SK-N-SH treated with all-trans-retinoic acid at 6 μM for 48 hours (cell line): ENCODE data around the gene ARHGAP30.
"Not testable (repeated sequence)": the region's sequence is repeated elsewhere in the genome, so short reads cannot be mapped to it uniquely, and the experiment has no call there.

ENCODE experiments used
- ATAC-seq: fragments of 200-7000 bp; cut with Tn5 transposase; 3 replicates; pipeline ENCODE4 v1.9.1; 2020; ENCODE audit warnings: mild to moderate bottlenecking, moderate library complexity
- ARNTL ChIP-seq: fragments of 450-650 bp; formaldehyde crosslinking; IDR thresholded peaks from 2 replicates; pipeline ENCODE4 v1.5.0; 2020; ENCODE audit warnings: low read depth, mild to moderate bottlenecking, moderate library complexity, borderline replicate concordance
- BACH2 ChIP-seq: fragments of 250-450 bp; sonication (Bioruptor Pico); IDR thresholded peaks from 2 replicates; pipeline ENCODE4 v1.9.0; 2021; ENCODE audit warnings: mild to moderate bottlenecking, borderline replicate concordance
- CREB5 ChIP-seq: fragments of 250-450 bp; sonication (Bioruptor Pico); IDR thresholded peaks from 2 replicates; pipeline ENCODE4 v1.5.1; 2020; ENCODE audit warnings: low read depth, mild to moderate bottlenecking, moderate library complexity
- CSRNP3 ChIP-seq: fragments of 250-450 bp; sonication (Bioruptor Pico); IDR thresholded peaks from 2 replicates; pipeline ENCODE4 v1.5.1; 2021; ENCODE audit warnings: mild to moderate bottlenecking, moderate library complexity
- ESRRG ChIP-seq: fragments of 250-450 bp; sonication (Bioruptor Pico); IDR thresholded peaks from 2 replicates; pipeline ENCODE4 v1.6.1; 2021; ENCODE audit warnings: mild to moderate bottlenecking
- ISL1 ChIP-seq: fragments of 250-450 bp; sonication (Bioruptor Pico); IDR thresholded peaks from 2 replicates; pipeline ENCODE4 v2.1.2; 2022; ENCODE audit warnings: mild to moderate bottlenecking, moderate library complexity
- OSR1 ChIP-seq: fragments of 250-450 bp; sonication (Bioruptor Pico); IDR thresholded peaks from 2 replicates; pipeline ENCODE4 v1.8.0; 2022; ENCODE audit warnings: moderate library complexity, mild to moderate bottlenecking, inconsistent platforms
- POU6F1 ChIP-seq: fragments of 250-450 bp; sonication (Bioruptor Pico); IDR thresholded peaks from 2 replicates; pipeline ENCODE4 v1.8.0; 2021; ENCODE audit warnings: low read depth, mild to moderate bottlenecking, moderate library complexity, borderline replicate concordance
- PPARA ChIP-seq: fragments of 250-450 bp; sonication (Bioruptor Pico); IDR thresholded peaks from 2 replicates; pipeline ENCODE4 v1.5.0; 2020; ENCODE audit warnings: mild to moderate bottlenecking, borderline replicate concordance
- RARB ChIP-seq: fragments of 250-450 bp; sonication (Bioruptor Pico); IDR thresholded peaks from 2 replicates; pipeline ENCODE4 v1.8.0; 2021; ENCODE audit warnings: mild to moderate bottlenecking, moderate library complexity
- SNAI2 ChIP-seq: fragments of 250-450 bp; sonication (Bioruptor Pico); IDR thresholded peaks from 2 replicates; pipeline ENCODE4 v1.5.0; 2020; ENCODE audit warnings: mild to moderate bottlenecking, moderate library complexity
- TCF4 ChIP-seq: fragments of 250-450 bp; sonication (Bioruptor Pico); IDR thresholded peaks from 2 replicates; pipeline ENCODE4 v1.8.0; 2021; ENCODE audit warnings: mild to moderate bottlenecking, moderate library complexity, borderline replicate concordance
- TOX ChIP-seq: fragments of 250-450 bp; sonication (Bioruptor Pico); IDR thresholded peaks from 2 replicates; pipeline ENCODE4 v1.8.0; 2021; ENCODE audit warnings: mild to moderate bottlenecking, moderate library complexity, borderline replicate concordance
- ZC3H10 ChIP-seq: fragments of 250-450 bp; sonication (Bioruptor Pico); IDR thresholded peaks from 2 replicates; pipeline ENCODE4 v1.5.1; 2021; ENCODE audit warnings: mild to moderate bottlenecking, moderate library complexity
- ZFP3 ChIP-seq: fragments of 250-450 bp; sonication (Bioruptor Pico); IDR thresholded peaks from 2 replicates; pipeline ENCODE4 v1.5.0; 2020; ENCODE audit warnings: mild to moderate bottlenecking, moderate library complexity
- ZFP30 ChIP-seq: fragments of 450-650 bp; formaldehyde crosslinking; IDR thresholded peaks from 2 replicates; pipeline ENCODE4 v1.5.0; 2022; ENCODE audit warnings: mild to moderate bottlenecking, moderate library complexity
- ZNF70 ChIP-seq: fragments of 450-650 bp; formaldehyde crosslinking; IDR thresholded peaks from 2 replicates; pipeline ENCODE4 v1.5.0; 2020; ENCODE audit warnings: mild to moderate bottlenecking, moderate library complexity
- ZNF8 ChIP-seq: fragments of 450-650 bp; formaldehyde crosslinking; IDR thresholded peaks from 2 replicates; pipeline ENCODE4 v1.5.0; 2020; ENCODE audit warnings: mild to moderate bottlenecking, moderate library complexity
- TF ChIP-seq, protein P1 (sequence below): fragments of 250-450 bp; sonication (Bioruptor Pico); IDR thresholded peaks from 2 replicates; pipeline ENCODE4 v1.8.0; 2020; ENCODE audit warnings: mild to moderate bottlenecking, moderate library complexity, borderline replicate concordance

Gene ARHGAP30

GRCh38 chr1:161016683-161017082 lies 53.0 kb downstream of the ARHGAP30 start:
- TF ChIP-seq ZFP3: peak; percentile 48; the same call in 1 of the 2 replicates
- ATAC-seq: not testable (repeated sequence)

DNA sequence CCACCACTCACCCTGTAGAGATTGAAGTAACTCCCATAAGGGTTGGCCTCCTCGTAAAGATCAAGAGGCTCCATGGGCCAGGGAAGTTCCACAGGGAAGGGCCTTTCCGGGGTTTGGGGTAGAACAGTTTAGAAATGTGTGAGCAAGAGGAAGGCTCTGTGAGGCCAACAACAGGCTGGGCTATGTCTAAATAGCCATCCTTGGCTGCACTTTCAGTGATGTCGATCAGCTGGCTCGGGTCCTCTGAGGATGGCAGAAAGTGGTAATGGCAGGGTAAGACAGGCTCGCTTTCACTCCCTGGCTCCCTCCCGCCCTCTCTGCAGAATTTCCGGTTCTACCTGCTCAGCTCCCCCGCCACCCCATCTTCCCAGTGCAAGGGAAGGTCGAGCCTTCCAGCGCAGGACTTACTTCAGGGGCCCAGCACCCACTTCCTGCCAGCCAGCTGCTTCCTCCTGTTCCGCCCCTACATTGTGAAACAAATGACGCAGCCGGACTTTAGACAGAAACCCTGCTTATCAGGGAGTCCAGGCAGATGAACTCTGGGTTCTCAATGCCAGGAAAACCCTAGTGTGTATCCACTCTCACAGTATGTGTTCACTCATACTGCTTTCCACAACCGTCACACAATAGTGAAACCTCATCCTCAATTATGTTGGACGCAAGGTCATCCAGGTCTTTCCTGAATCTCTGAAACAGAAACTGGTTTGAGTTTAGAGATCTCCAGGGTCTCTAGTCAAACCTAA lies 56.0 kb downstream of the ARHGAP30 start:
- no peak for TF ChIP-seq TCF4 (CRISPR knock-in tag)
- no peak for TF ChIP-seq BACH2 (CRISPR knock-in tag)
- no peak for TF ChIP-seq POU6F1 (CRISPR knock-in tag)
- no peak for TF ChIP-seq TOX (CRISPR knock-in tag)
- TF ChIP-seq ZNF8 (CRISPR knock-in tag): no peak
- no peak for TF ChIP-seq SNAI2 (CRISPR knock-in tag)
- TF ChIP-seq ISL1: no peak
- no peak for TF ChIP-seq ESRRG (CRISPR knock-in tag)
- TF ChIP-seq ARNTL (CRISPR knock-in tag): no peak
- no peak for TF ChIP-seq CREB5 (CRISPR knock-in tag)
- no peak for TF ChIP-seq ZFP30 (CRISPR knock-in tag)
- TF ChIP-seq, protein P1, sequence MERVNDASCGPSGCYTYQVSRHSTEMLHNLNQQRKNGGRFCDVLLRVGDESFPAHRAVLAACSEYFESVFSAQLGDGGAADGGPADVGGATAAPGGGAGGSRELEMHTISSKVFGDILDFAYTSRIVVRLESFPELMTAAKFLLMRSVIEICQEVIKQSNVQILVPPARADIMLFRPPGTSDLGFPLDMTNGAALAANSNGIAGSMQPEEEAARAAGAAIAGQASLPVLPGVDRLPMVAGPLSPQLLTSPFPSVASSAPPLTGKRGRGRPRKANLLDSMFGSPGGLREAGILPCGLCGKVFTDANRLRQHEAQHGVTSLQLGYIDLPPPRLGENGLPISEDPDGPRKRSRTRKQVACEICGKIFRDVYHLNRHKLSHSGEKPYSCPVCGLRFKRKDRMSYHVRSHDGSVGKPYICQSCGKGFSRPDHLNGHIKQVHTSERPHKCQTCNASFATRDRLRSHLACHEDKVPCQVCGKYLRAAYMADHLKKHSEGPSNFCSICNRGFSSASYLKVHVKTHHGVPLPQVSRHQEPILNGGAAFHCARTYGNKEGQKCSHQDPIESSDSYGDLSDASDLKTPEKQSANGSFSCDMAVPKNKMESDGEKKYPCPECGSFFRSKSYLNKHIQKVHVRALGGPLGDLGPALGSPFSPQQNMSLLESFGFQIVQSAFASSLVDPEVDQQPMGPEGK (CRISPR knock-in tag): no peak
- no peak for TF ChIP-seq RARB
- TF ChIP-seq CSRNP3 (CRISPR knock-in tag): no peak
- no peak for TF ChIP-seq ZC3H10 (CRISPR knock-in tag)
- ATAC-seq: peak; percentile 46

DNA sequence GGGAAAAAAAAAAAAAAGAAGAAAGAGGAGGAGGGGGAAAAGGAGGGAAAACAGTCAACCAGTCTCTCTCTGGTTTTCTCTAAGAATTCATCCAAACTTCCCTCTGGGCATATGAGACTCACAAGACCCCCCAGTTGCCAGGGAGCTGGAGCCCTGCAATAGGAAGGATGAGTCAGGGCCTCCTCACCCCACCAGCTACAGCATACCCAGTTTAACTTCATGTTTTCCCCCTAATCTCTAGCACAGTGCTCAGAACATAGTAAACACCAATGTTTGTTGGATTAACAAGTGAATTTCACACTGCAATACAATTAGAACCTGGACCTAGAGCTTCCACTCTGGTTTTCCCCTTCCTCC lies 56.6 kb downstream of the ARHGAP30 start:
- no peak for TF ChIP-seq ZNF8 (CRISPR knock-in tag)
- TF ChIP-seq SNAI2 (CRISPR knock-in tag): no peak
- no peak for TF ChIP-seq ZFP30 (CRISPR knock-in tag)
- TF ChIP-seq OSR1 (CRISPR knock-in tag): no peak
- no peak for TF ChIP-seq PPARA
- no peak for TF ChIP-seq ZC3H10 (CRISPR knock-in tag)
- TF ChIP-seq TCF4 (CRISPR knock-in tag): no peak
- no peak for TF ChIP-seq BACH2 (CRISPR knock-in tag)
- TF ChIP-seq ARNTL (CRISPR knock-in tag): no peak
- TF ChIP-seq ZNF70 (CRISPR knock-in tag): no peak
- TF ChIP-seq TOX (CRISPR knock-in tag): no peak
- no peak for TF ChIP-seq POU6F1 (CRISPR knock-in tag)
- no peak for TF ChIP-seq ESRRG (CRISPR knock-in tag)
- TF ChIP-seq, protein P1 (CRISPR knock-in tag): no peak

More for the DNA sequence above, 56.6 kb downstream of the ARHGAP30 start:
- ATAC-seq: peak; percentile 37
